ENCODE results near the gene RASSF4.

Gene RASSF4

GRCh38 chr10:44967616-44968015 lies 8.0 kb downstream of the RASSF4 start:
- DNase-seq (ENCODE audit: extremely low read depth, low read depth), result no peak
- H3K4me3 ChIP-seq (replicated peaks; ENCODE audit: low read depth, low read length), result no peak overlapping the region
- no peak for TF ChIP-seq CTCF (IDR thresholded peaks at IDR 0.05; ENCODE audit: low read depth, low read length, missing control alignments)

GRCh38 chr10:44968091-44968490 lies 8.5 kb downstream of the RASSF4 start:
- DNase-seq (ENCODE audit: extremely low read depth, low read depth), result no peak
- no peak for TF ChIP-seq CTCF (IDR thresholded peaks at IDR 0.05; ENCODE audit: low read depth, low read length, missing control alignments)
- H3K4me3 ChIP-seq (replicated peaks; ENCODE audit: low read depth, low read length), result no peak overlapping the region

- DNase-seq (ENCODE audit: extremely low read depth, low read depth), result no peak
- H3K4me3 ChIP-seq (replicated peaks; ENCODE audit: low read depth, low read length), result no peak overlapping the region
- TF ChIP-seq CTCF (IDR thresholded peaks at IDR 0.05; ENCODE audit: low read depth, low read length, missing control alignments), result no peak
Observed at GRCh38 chr10:44968500-44969400, 9.1 kb downstream of the RASSF4 start.

GRCh38 chr10:44969854-44970253 lies 10.3 kb downstream of the RASSF4 start:
- no peak for DNase-seq (ENCODE audit: extremely low read depth, low read depth)
- H3K4me3 ChIP-seq (replicated peaks; ENCODE audit: low read depth, low read length), result no peak overlapping the region
- TF ChIP-seq CTCF (IDR thresholded peaks at IDR 0.05; ENCODE audit: low read depth, low read length, missing control alignments), result no peak

- H3K4me3 ChIP-seq (replicated peaks; ENCODE audit: low read depth, low read length), result no peak overlapping the region
- DNase-seq (ENCODE audit: extremely low read depth, low read depth), result no peak
- no peak for TF ChIP-seq CTCF (IDR thresholded peaks at IDR 0.05; ENCODE audit: low read depth, low read length, missing control alignments)
Observed at GRCh38 chr10:44970812-44971395, 11.3 kb downstream of the RASSF4 start.

GRCh38 chr10:44971434-44971833 lies 11.8 kb downstream of the RASSF4 start:
- no peak overlapping the region for H3K4me3 ChIP-seq (replicated peaks; ENCODE audit: low read depth, low read length)
- no peak for TF ChIP-seq CTCF (IDR thresholded peaks at IDR 0.05; ENCODE audit: low read depth, low read length, missing control alignments)
- no peak for DNase-seq (ENCODE audit: extremely low read depth, low read depth)

Measured in HFF-Myc (cell line).